Memory B cell (primary cell): Measurements from ENCODE around the gene SLC12A7.
"Not testable (repeated sequence)": the region's sequence is repeated elsewhere in the genome, so short reads cannot be mapped to it uniquely, and the experiment has no call there.

Experiments
- ATAC-seq: fragments of 150-1000 bp; cut with Tn5 transposase; 2 replicates; pipeline ENCODE4 v1.10.0; 2021; ENCODE audit warnings: low read depth, mild to moderate bottlenecking, moderate library complexity
- DNase-seq, 2 donors: peaks; one replicate each; pipeline ENCODE4 v3.0.0; 2022; ENCODE audit warnings: low spot score in 2 of 2
- H3K27ac Mint-ChIP-seq: one replicate; pipeline ENCODE4 v1.8.0; 2022; ENCODE audit warnings: mild to moderate bottlenecking, moderate library complexity, mixed read lengths
- H3K27me3 Mint-ChIP-seq: one replicate; pipeline ENCODE4 v1.8.0; 2022; ENCODE audit warnings: mixed read lengths
- H3K36me3 Mint-ChIP-seq: one replicate; pipeline ENCODE4 v1.8.0; 2022; ENCODE audit warnings: mild to moderate bottlenecking, mixed read lengths
- H3K4me1 Mint-ChIP-seq: one replicate; pipeline ENCODE4 v1.8.0; 2022; ENCODE audit warnings: mixed read lengths
- H3K4me3 Mint-ChIP-seq: one replicate; pipeline ENCODE4 v1.8.0; 2022; ENCODE audit warnings: mild to moderate bottlenecking, moderate library complexity, mixed read lengths
- H3K9me3 Mint-ChIP-seq: one replicate; pipeline ENCODE4 v1.8.0; 2022; ENCODE audit warnings: mixed read lengths

Gene SLC12A7

DNA sequence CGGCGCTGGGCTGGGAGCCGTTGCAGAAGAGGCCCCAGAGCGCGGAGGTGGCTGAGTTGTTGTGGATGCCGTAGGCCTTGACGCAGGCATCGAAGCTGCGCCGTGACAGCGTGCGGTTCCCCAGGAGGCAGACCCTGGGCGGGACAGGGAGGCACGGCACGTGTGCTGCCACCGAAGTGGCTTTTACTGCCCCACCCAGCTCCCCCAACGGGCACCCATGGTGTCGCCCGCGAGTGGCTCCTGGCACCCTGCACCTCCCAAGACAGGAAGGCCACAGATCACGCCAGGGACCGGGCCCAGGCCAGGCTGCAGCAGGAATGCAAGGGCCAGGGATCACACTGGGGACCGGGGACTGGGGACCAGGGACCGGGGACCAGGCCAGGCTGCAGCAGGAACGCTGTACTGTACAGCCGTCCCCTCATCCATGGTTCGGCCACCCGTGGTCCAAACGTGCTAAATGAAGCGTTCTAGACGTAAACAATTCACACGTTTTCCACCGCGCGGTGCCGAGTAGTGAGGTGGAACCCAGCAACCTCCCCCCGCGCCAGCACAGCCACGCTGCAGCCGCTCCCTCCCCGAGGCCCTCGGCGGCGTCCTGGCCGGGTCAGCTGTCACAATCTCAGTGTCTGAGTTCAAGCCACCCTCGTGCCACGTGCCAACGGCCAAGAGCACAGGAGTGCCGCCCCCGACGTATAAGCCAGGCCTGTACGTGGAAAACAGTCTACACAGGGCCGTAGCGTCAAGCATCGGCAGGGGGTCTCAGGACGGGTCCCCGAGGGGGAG, 27.8 kb downstream of the SLC12A7 start:
- H3K27ac Mint-ChIP-seq, result no peak overlapping the region
- H3K9me3 Mint-ChIP-seq, result no peaks in the 10 kb centered on the region
- H3K27me3 Mint-ChIP-seq, result no peaks in the 10 kb centered on the region
- H3K4me3 Mint-ChIP-seq, result no peak overlapping the region
- no peaks in the 10 kb centered on the region for H3K4me1 Mint-ChIP-seq
- peaks cover 13% of the 10 kb centered on the region for H3K36me3 Mint-ChIP-seq
- no peak for DNase-seq
- ATAC-seq, result no peak

DNA sequence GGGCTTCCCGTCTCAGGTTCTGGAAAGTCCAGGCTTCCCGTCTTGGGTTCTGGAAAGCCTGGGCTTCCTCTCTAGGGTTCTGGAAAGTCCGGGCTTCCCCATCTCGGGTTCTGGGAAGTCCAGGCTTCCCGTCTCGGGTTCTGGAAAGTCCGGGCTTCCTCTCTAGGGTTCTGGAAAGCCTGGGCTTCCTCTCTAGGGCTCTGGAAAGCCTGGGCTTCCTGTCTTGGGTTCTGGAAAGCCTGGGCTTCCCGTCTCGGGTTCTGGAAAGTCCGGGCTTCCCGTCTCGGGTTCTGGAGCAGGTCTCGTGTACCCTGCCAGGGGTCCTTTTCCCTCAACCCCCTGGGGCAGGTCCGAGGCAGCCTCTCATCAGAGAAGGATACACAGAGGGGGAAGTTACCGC, 28.8 kb downstream of the SLC12A7 start:
- not testable (repeated sequence) for H3K4me1 Mint-ChIP-seq, H3K9me3 Mint-ChIP-seq, DNase-seq, H3K27me3 Mint-ChIP-seq, ATAC-seq, H3K27ac Mint-ChIP-seq, H3K4me3 Mint-ChIP-seq
- peaks cover 16% of the 10 kb centered on the region for H3K36me3 Mint-ChIP-seq

DNA sequence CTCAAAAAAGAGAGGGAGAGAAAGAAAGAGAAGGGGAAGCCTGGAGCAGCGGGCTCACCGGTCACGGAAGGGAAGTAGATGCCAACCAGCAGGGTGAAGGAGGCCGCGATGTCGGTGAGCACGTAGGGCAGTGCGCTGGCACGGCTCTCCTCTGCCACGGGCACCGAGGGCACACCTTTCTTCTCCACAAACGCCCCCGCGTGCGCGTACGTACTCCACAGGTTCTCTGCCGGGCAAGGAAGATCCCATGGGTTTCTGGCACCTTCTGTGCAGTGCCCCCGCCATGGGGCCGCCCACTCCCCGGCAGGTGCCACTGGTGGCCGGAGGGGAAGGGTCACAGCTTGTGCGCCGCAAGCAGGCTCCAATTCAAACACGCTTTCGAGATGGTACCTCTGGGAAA, 30.3 kb downstream of the SLC12A7 start:
- DNase-seq, result no peak
- Mint-ChIP-seq H3K36me3 (peaks cover 16% of the 10 kb centered on the region), H3K27ac (no peak overlapping the region), H3K9me3 (no peaks in the 10 kb centered on the region), H3K4me3 (no peak overlapping the region), H3K4me1 (no peaks in the 10 kb centered on the region), H3K27me3 (no peaks in the 10 kb centered on the region)
- no peak for ATAC-seq

DNA sequence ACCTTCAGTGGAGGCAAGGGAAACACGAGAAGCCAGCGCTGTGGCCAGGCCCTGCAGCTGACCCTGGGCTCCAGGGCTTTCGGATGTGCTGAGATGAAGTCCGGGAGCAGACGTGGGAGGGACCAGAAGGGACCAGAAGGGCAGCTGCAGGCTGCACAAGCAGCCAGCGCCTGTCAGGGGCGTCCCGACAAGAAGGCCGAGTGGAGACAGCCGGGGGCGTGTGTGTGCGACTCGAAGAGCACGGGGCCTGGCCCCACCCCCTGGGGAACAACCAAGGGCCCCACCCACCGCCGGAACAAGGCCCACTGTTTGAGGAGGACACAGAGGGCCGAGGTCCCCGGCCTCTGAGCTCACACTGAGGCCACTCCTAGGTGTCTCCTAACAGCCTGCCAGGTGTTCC, 31.4 kb downstream of the SLC12A7 start:
- no peaks in the 10 kb centered on the region for H3K4me1 Mint-ChIP-seq
- H3K4me3 Mint-ChIP-seq, result no peak overlapping the region
- H3K36me3 Mint-ChIP-seq, result peaks cover 16% of the 10 kb centered on the region
- H3K9me3 Mint-ChIP-seq, result no peaks in the 10 kb centered on the region
- H3K27me3 Mint-ChIP-seq, result no peaks in the 10 kb centered on the region
- ATAC-seq (no peak), DNase-seq (no peak)
- no peak overlapping the region for H3K27ac Mint-ChIP-seq

DNA sequence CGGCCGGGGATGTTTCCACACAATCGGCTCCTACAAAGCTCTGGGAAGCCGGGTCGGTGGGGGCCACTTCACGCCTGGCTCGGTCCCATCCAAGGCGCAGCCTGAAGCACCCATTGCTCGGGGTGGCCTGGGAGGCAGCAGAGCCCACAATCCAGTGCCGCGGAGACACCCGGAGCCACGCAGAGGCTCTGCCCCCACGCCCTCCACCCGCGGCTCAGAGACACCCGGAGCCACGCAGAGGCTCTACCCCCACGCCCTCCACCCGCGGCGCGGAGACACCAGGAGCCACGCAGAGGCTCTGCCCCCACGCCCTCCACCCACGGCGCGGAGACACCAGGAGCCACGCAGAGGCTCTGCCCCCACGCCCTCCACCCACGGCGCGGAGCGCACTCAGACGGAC, 31.9 kb downstream of the SLC12A7 start:
- DNase-seq (no peak), ATAC-seq (no peak)
- no peak overlapping the region for H3K27ac Mint-ChIP-seq
- no peaks in the 10 kb centered on the region for H3K4me1 Mint-ChIP-seq
- H3K27me3 Mint-ChIP-seq, result no peaks in the 10 kb centered on the region
- no peaks in the 10 kb centered on the region for H3K9me3 Mint-ChIP-seq
- H3K36me3 Mint-ChIP-seq, result peaks cover 16% of the 10 kb centered on the region
- no peak overlapping the region for H3K4me3 Mint-ChIP-seq

DNA sequence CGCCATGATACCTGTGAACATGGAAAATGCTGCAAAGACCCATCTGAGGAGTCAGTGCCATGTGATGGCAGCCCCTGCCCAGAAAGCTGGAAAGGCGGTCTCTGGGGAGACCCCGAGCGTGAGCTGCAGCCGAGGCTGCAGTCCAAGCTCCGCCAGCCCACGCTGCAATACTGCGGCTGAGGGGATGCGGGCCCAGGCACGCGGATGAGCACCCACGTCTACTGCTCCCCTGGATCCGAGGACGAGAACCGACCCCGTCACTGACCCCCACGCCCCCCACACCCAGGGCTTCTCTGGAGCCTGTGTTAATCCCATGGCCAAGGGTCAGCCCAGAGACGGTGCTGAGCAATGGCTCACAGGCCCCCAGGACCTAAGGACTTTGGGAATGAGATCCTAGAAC, 32.4 kb downstream of the SLC12A7 start:
- no peaks in the 10 kb centered on the region for H3K27me3 Mint-ChIP-seq
- ATAC-seq (no peak), DNase-seq (no peak)
- peaks cover 16% of the 10 kb centered on the region for H3K36me3 Mint-ChIP-seq
- no peaks in the 10 kb centered on the region for H3K9me3 Mint-ChIP-seq
- H3K4me3 Mint-ChIP-seq, result no peak overlapping the region
- no peak overlapping the region for H3K27ac Mint-ChIP-seq
- H3K4me1 Mint-ChIP-seq, result no peaks in the 10 kb centered on the region

DNA sequence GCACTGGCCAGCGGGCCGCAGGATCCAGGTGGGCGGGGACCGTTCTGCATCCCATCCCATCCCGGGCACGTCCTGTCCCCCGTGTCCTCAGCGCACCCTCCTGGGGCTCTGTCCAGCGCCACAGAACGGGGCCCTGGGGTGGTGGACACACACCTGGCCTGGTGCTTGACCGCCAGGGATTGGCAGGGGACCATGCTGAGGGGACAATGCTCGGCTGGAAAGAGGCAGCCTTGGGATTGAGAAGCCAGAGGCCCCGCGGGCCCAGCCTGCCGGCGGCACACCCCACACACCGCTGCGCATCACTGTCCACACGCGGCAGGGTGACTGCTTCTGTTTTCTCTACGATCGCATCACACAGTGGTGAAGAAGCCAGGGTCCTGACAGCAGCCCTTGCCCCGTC, 33.0 kb downstream of the SLC12A7 start:
- no peak for DNase-seq
- Mint-ChIP-seq H3K9me3 (no peaks in the 10 kb centered on the region), H3K27me3 (no peaks in the 10 kb centered on the region), H3K27ac (no peak overlapping the region), H3K4me1 (peaks cover under 1% of the 10 kb centered on the region), H3K36me3 (peaks cover 14% of the 10 kb centered on the region), H3K4me3 (no peak overlapping the region)
- no peak for ATAC-seq

DNA sequence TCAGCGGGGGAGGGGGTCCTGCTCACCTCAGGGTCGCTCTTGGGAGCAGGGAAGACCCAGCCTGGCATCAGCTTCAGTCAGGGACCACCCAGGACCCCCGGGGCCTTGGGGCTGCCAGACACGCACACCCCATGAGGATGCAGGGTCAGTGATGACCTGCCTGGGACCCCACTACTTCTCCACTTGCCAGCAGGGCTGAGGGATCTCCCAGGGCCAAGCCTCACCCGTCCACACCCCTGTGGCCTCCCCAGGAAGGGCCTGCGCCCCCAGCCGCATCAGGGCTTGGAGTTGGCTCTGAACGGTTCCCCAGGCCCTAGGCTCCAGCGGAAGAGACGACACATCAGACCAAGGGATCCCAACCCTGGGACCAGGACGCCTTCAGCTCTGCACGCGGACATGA, 33.7 kb downstream of the SLC12A7 start:
- Mint-ChIP-seq H3K27me3 (no peaks in the 10 kb centered on the region), H3K36me3 (peaks cover 17% of the 10 kb centered on the region)

DNA sequence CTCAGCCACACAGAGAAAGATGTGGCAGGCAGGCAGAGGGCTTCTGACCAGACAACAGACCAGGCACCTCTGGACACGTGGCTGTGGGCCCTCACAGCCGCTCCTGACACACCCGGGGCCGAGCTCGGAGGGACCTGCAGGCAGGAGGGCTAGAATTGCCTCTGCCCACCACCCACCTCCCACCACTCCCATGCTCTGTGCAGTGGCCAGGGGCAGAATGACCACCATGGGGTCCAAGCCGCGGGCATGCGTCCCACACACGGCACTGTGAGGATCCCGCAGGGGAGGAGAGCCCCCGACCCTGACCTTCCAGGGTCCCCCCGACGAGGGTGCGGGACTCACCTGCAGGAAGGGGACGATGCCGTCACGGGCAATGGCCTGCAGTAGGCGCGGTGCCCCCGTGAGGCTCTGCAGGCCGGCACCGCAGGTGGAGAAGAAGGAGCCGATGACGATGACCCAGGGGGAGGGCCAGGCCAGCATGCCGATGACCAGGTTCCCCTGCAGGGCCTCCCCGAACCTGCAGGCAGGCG, 34.3 kb downstream of the SLC12A7 start:
- peaks cover 17% of the 10 kb centered on the region for H3K36me3 Mint-ChIP-seq

More for the DNA sequence above, 33.7 kb downstream of the SLC12A7 start:
- Mint-ChIP-seq H3K9me3 (no peaks in the 10 kb centered on the region), H3K4me3 (no peak overlapping the region), H3K4me1 (peaks cover 3% of the 10 kb centered on the region), H3K27ac (no peak overlapping the region)
- ATAC-seq (no peak), DNase-seq (no peak)

DNA sequence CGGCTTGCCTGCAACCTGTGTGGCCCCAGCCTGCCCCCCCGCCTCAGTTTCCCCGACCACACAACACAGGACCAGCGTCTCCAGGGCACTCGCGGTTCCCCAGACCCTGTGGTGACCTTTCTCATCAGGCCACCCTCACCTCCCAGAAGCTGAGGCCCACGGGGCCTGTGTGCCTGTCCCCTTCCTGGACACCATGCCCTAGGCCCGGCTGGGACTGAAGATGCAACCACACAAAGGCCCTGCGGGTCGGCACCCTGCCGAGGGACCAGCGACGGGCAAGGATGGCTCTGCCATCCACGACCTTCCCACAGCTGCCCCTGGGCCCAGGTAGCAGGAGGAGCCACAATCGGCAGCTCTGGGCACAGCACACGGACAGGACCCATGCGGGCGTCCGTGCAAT, 34.8 kb downstream of the SLC12A7 start:
- Mint-ChIP-seq H3K9me3 (no peaks in the 10 kb centered on the region), H3K27me3 (no peaks in the 10 kb centered on the region), H3K4me3 (no peak overlapping the region), H3K4me1 (peaks cover 3% of the 10 kb centered on the region), H3K27ac (no peak overlapping the region), H3K36me3 (peaks cover 17% of the 10 kb centered on the region)
- no peak for ATAC-seq
- DNase-seq, result no peak

More for the DNA sequence above, 34.3 kb downstream of the SLC12A7 start:
- Mint-ChIP-seq H3K4me3 (no peak overlapping the region), H3K27me3 (no peaks in the 10 kb centered on the region), H3K9me3 (no peaks in the 10 kb centered on the region), H3K27ac (no peak overlapping the region), H3K4me1 (peaks cover 3% of the 10 kb centered on the region)
- DNase-seq, result no peak
- no peak for ATAC-seq

DNA sequence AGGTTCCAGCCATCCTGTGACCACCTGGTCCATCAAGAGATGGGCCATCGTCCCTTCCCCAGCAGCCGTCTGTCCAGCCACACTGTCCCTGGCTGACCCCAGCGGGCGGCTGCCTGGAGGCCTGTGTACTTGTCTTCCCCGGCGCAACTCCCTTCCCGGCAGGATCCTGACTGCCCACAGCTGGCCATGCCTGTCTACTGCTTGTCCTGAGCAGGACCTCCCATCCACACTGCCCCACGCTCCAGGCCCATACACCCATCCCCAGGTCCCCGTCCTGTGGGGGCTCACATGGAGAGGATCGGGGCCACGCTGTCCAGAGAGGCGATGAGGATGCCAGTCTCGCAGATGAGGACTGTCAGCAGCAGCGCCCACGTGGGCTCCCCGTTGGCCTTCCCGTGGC, 35.5 kb downstream of the SLC12A7 start:
- Mint-ChIP-seq H3K36me3 (peaks cover 16% of the 10 kb centered on the region), H3K4me1 (peaks cover 3% of the 10 kb centered on the region), H3K9me3 (no peaks in the 10 kb centered on the region), H3K4me3 (no peak overlapping the region), H3K27me3 (no peaks in the 10 kb centered on the region), H3K27ac (no peak overlapping the region)
- DNase-seq (no peak), ATAC-seq (no peak)

DNA sequence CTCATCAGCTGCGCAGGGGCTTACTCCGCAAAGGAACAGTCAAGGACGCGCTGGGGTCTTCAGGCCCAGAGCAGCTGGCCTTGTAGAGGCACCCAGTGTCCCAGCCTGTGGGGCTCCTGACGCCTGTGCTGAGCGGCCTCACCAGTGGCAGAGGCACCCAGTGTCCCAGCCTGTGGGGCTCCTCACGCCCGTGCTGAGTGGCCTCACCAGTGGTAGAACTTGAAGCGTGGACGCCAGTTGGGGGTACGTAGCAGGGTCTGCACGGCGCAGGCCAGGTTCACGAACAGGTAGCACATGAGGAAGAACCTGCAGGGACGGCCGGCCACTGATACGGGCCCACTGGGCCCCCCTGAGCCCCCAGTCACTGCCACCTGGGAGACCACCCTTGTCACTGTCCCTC, 35.9 kb downstream of the SLC12A7 start:
- DNase-seq (no peak), ATAC-seq (no peak)
- Mint-ChIP-seq H3K4me3 (no peak overlapping the region), H3K9me3 (no peaks in the 10 kb centered on the region), H3K4me1 (peaks cover 3% of the 10 kb centered on the region), H3K27me3 (no peaks in the 10 kb centered on the region), H3K36me3 (peaks cover 11% of the 10 kb centered on the region), H3K27ac (no peak overlapping the region)

DNA sequence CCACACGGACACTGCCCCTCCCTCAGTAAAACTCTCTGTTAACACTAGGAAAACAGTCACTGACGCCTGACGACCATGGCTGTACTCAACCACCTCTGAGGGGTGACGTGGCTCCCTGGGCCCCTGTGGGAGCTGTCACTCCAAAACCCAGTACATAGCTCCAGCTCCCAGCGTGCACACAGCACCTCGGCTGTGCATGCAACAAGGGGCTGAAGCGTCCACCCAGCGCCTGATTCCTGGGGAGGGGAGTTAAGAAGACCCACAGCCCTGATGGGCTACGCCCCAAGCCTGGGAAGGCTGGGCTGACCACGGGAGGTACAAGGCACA, 36.3 kb downstream of the SLC12A7 start:
- H3K4me1 Mint-ChIP-seq, result peaks cover 3% of the 10 kb centered on the region
- H3K9me3 Mint-ChIP-seq, result no peaks in the 10 kb centered on the region
- H3K4me3 Mint-ChIP-seq, result no peak overlapping the region
- ATAC-seq, result no peak
- H3K36me3 Mint-ChIP-seq, result peaks cover 9% of the 10 kb centered on the region
- DNase-seq, result no peak
- no peak overlapping the region for H3K27ac Mint-ChIP-seq
- no peaks in the 10 kb centered on the region for H3K27me3 Mint-ChIP-seq

DNA sequence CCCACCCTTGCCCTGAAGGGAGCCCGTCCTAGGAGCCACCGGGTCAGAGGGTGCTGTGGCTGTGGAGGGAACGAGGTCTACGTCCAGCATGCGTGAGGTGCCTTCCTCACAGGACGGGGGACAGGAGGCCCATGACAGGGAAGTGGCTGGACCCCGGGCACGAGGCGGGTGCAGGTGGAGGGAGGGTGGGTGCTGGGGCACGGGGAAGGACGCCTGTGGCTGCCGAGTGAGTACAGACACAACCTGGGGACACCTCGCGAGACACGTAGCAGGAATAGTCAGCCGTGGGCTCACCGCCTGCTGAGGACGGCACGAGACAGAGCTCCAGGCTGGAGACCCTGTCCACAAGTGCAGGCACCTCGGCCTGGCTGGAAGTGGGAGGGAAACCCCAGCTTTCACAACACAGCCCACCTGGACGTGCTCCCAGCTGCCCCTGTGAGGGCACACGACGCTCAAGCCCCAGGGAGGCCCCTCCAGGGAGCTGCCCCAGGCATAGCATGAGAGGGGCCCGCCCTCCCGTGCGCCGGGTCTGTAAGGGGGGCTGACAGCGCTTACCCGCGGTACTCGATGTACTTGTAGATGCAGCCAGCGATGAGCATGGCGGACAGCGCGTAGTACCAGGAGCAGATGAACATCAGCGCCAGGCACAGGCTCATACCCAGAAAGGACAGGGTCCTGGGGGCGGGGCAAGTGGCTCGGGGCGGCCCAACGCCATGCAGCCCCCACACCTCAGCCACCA, 36.9 kb downstream of the SLC12A7 start:
- Mint-ChIP-seq H3K4me3 (no peak overlapping the region), H3K27ac (no peak overlapping the region), H3K4me1 (peaks cover 3% of the 10 kb centered on the region), H3K27me3 (no peaks in the 10 kb centered on the region), H3K36me3 (peaks cover 9% of the 10 kb centered on the region), H3K9me3 (no peaks in the 10 kb centered on the region)
- no peak for DNase-seq
- ATAC-seq, result no peak
